DND-41 (cell line): Measurements from ENCODE around the gene CNIH1.

Experiments used
- ATAC-seq: fragments of 200-7000 bp; cut with Tn5 transposase; 3 replicates; pipeline ENCODE4 v1.9.1; 2021; ENCODE audit warnings: low read depth; ENCODE audit not compliant: insufficient read depth
- DNase-seq: peaks from one replicate; pipeline ENCODE4 v3.0.0-alpha.2; 2020
- H2AFZ ChIP-seq: 2 replicates; pipeline ENCODE4 v1.6.0; 2012; ENCODE audit warnings: low read depth, low read length
- H3K27ac ChIP-seq: 2 replicates; pipeline ENCODE4 v1.5.1; 2012; ENCODE audit warnings: low read length, inconsistent platforms
- H3K27me3 ChIP-seq: fragments of 200-600 bp; sonication (generic); 2 replicates; pipeline ENCODE4 v1.6.0; 2012; ENCODE audit warnings: low read length, mild to moderate bottlenecking, inconsistent platforms; ENCODE audit not compliant: insufficient read depth, poor library complexity
- H3K36me3 ChIP-seq: 2 replicates; pipeline ENCODE4 v1.5.1; 2012; ENCODE audit warnings: low read length, inconsistent platforms; ENCODE audit not compliant: insufficient read depth
- H3K4me1 ChIP-seq: 2 replicates; pipeline ENCODE4 v1.5.1; 2012; ENCODE audit warnings: mild to moderate bottlenecking, low read length; ENCODE audit not compliant: insufficient read depth
- H3K4me2 ChIP-seq: 2 replicates; pipeline ENCODE4 v1.6.0; 2012; ENCODE audit warnings: mild to moderate bottlenecking, moderate library complexity, low read length, inconsistent platforms; ENCODE audit not compliant: insufficient read depth
- H3K4me3 ChIP-seq, 2 experiments: fragments of 200-600 bp in 1 of 2; shearing (Covaris generic) in 1 of 2; 2 replicates each; pipeline ENCODE4 v1.5.1; 2012 to 2016; ENCODE audit warnings: inconsistent platforms in 2 of 2, low read length in 2 of 2, mild to moderate bottlenecking in 2 of 2, low read depth in 1 of 2, moderate library complexity in 1 of 2
- H3K79me2 ChIP-seq: 2 replicates; pipeline ENCODE4 v1.6.0; 2012; ENCODE audit warnings: low read length, inconsistent platforms; ENCODE audit not compliant: insufficient read depth
- H3K9ac ChIP-seq: 2 replicates; pipeline ENCODE4 v1.6.0; 2012; ENCODE audit warnings: low read depth, mild to moderate bottlenecking, inconsistent platforms, low read length, moderate library complexity
- H3K9me3 ChIP-seq: 2 replicates; pipeline ENCODE4 v1.5.1; 2012; ENCODE audit warnings: low read length, moderate library complexity, mild to moderate bottlenecking, inconsistent platforms; ENCODE audit not compliant: insufficient read depth, severe bottlenecking
- H4K20me1 ChIP-seq: 2 replicates; pipeline ENCODE4 v1.6.0; 2012; ENCODE audit warnings: low read length; ENCODE audit not compliant: insufficient read depth
- CTCF ChIP-seq: IDR thresholded peaks from 2 replicates; pipeline ENCODE4 v1.5.1; 2012; ENCODE audit warnings: borderline replicate concordance, low read length, moderate library complexity, mild to moderate bottlenecking; ENCODE audit not compliant: poor library complexity, severe bottlenecking; ENCODE audit errors: extremely low read depth
- EZH2 ChIP-seq: IDR thresholded peaks from 3 replicates; pipeline ENCODE4 v1.6.1; 2012; ENCODE audit warnings: borderline replicate concordance, low read depth, mild to moderate bottlenecking, moderate library complexity, low read length, inconsistent platforms; ENCODE audit not compliant: severe bottlenecking

The CNIH1 gene

GRCh38 chr14:54475187-54475899 lies 34.2 kb upstream of the CNIH1 start:
- H3K4me3 ChIP-seq: no peak overlapping the region
- TF ChIP-seq EZH2: no peak
- no peak for TF ChIP-seq CTCF
- no peaks in the 10 kb centered on the region for H3K9me3 ChIP-seq
- no peak overlapping the region for H2AFZ ChIP-seq
- no peak overlapping the region for H3K4me2 ChIP-seq
- no peaks in the 10 kb centered on the region for H3K4me1 ChIP-seq
- H4K20me1 ChIP-seq: no peaks in the 10 kb centered on the region
- peaks cover 45% of the 10 kb centered on the region for H3K36me3 ChIP-seq
- no peak overlapping the region for H3K9ac ChIP-seq
- ATAC-seq (no peak), DNase-seq (no peak)
- no peak overlapping the region for H3K27ac ChIP-seq
- no peaks in the 10 kb centered on the region for H3K27me3 ChIP-seq
- H3K79me2 ChIP-seq: no peaks in the 10 kb centered on the region

- Histone ChIP-seq H3K27me3 (no peaks in the 10 kb centered on the region), H3K79me2 (no peaks in the 10 kb centered on the region), H3K9me3 (no peaks in the 10 kb centered on the region), H2AFZ (no peak overlapping the region), H3K4me1 (no peaks in the 10 kb centered on the region), H3K36me3 (peaks cover 37% of the 10 kb centered on the region), H3K4me2 (no peak overlapping the region), H4K20me1 (no peaks in the 10 kb centered on the region), H3K9ac (no peak overlapping the region), H3K4me3 (no peak overlapping the region), H3K27ac (no peak overlapping the region)
- no peak for DNase-seq
- TF ChIP-seq EZH2 (no peak), CTCF (no peak)
- no peak for ATAC-seq
Observed at GRCh38 chr14:54474232-54474793, 33.1 kb upstream of the CNIH1 start.

- H3K4me2 ChIP-seq: no peak overlapping the region
- H3K4me3 ChIP-seq: no peak overlapping the region
- no peaks in the 10 kb centered on the region for H4K20me1 ChIP-seq
- H3K27me3 ChIP-seq: no peaks in the 10 kb centered on the region
- H3K4me1 ChIP-seq: no peaks in the 10 kb centered on the region
- H3K27ac ChIP-seq: no peak overlapping the region
- H3K36me3 ChIP-seq: peaks cover 21% of the 10 kb centered on the region; the same call in 1 of the 2 replicates
- no peak overlapping the region for H2AFZ ChIP-seq
- TF ChIP-seq EZH2: no peak
- TF ChIP-seq CTCF: no peak
- no peaks in the 10 kb centered on the region for H3K9me3 ChIP-seq
- ATAC-seq (no peak), DNase-seq (no peak)
- H3K9ac ChIP-seq: no peak overlapping the region
- H3K79me2 ChIP-seq: no peaks in the 10 kb centered on the region
Observed at GRCh38 chr14:54472315-54472714, 31.1 kb upstream of the CNIH1 start.
